Fibroblast of the aortic adventitia (primary cell): ENCODE data around the gene KPNB1. TPM values are rescaled to one million over a fixed set of nuclear protein-coding genes. Genes with fewer than 3 reads are reported as not detected.

Experiments used
- DNase-seq: peaks from one replicate; pipeline ENCODE4 v3.0.0-alpha.2; 2010; ENCODE audit warnings: low read depth
- H3K4me3 ChIP-seq: 2 replicates; pipeline ENCODE4 v1.5.1; 2011; ENCODE audit warnings: low read depth, mild to moderate bottlenecking, control low read depth, low read length, moderate library complexity
- CTCF ChIP-seq: IDR thresholded peaks from 2 replicates; pipeline ENCODE4 v1.5.1; 2011; ENCODE audit warnings: mild to moderate bottlenecking, low read length, control low read depth, inconsistent platforms; ENCODE audit not compliant: insufficient read depth
- total RNA-seq: library from RNA; depleted of rRNA; stranded (reverse); fragments of >200 nt; gene quantifications from 2 replicates; pipeline ENCODE4 v1.2.3, GENCODE V29; 2012; ENCODE audit warnings: low replicate concordance

Gene KPNB1
- total RNA-seq, 1 donor: 473 TPM

- TF ChIP-seq CTCF: peak; percentile 60
Measured at GRCh38 chr17:47615766-47616424, 33.8 kb upstream of the KPNB1 start.

GRCh38 chr17:47618410-47618809 is 31.3 kb upstream of the KPNB1 start:
- DNase-seq: no peak
- TF ChIP-seq CTCF: peak; percentile 34
- no peak overlapping the region for H3K4me3 ChIP-seq

More at GRCh38 chr17:47615766-47616424, 33.8 kb upstream of the KPNB1 start:
- DNase-seq: peak; percentile 75
- H3K4me3 ChIP-seq: no peak overlapping the region

GRCh38 chr17:47620503-47621245 is 29.0 kb upstream of the KPNB1 start:
- H3K4me3 ChIP-seq: no peak overlapping the region

GRCh38 chr17:47621293-47622179 is 28.2 kb upstream of the KPNB1 start:
- H3K4me3 ChIP-seq: no peak overlapping the region
- peak; percentile 88 for DNase-seq
- TF ChIP-seq CTCF: peak; percentile 23

More at GRCh38 chr17:47620503-47621245, 29.0 kb upstream of the KPNB1 start:
- no peak for TF ChIP-seq CTCF
- DNase-seq: no peak

- H3K4me3 ChIP-seq: no peak overlapping the region
- TF ChIP-seq CTCF: no peak
- peak; percentile 46 for DNase-seq
Measured at GRCh38 chr17:47622180-47622549, 27.6 kb upstream of the KPNB1 start.

GRCh38 chr17:47624727-47625068 is 25.0 kb upstream of the KPNB1 start:
- DNase-seq: no peak

More at GRCh38 chr17:47624727-47625068, 25.0 kb upstream of the KPNB1 start:
- no peak overlapping the region for H3K4me3 ChIP-seq
- no peak for TF ChIP-seq CTCF
